Mucosa of rectum (tissue), 2 donors: ENCODE measurements around the gene KCNJ14.

Source experiments
- H3K27ac ChIP-seq, 2 donors: one replicate each; pipeline ENCODE4 v1.7.0; 2013; ENCODE audit warnings: inconsistent platforms in 2 of 2, low read depth in 2 of 2, low read length in 2 of 2
- H3K27me3 ChIP-seq, 2 donors: one replicate each; pipeline ENCODE4 v1.7.0; 2013; ENCODE audit warnings: low read length in 2 of 2; ENCODE audit not compliant: control insufficient read depth in 2 of 2, insufficient read depth in 2 of 2
- H3K36me3 ChIP-seq, 2 donors: one replicate each; pipeline ENCODE4 v1.7.0; 2013; ENCODE audit warnings: low read length in 2 of 2; ENCODE audit not compliant: control insufficient read depth in 2 of 2, insufficient read depth in 2 of 2
- H3K4me1 ChIP-seq, 2 donors: one replicate each; pipeline ENCODE4 v1.7.0; 2013; ENCODE audit warnings: low read length in 2 of 2, mild to moderate bottlenecking in 1 of 2; ENCODE audit not compliant: control insufficient read depth in 2 of 2, insufficient read depth in 2 of 2
- H3K4me3 ChIP-seq, 2 donors: one replicate each; pipeline ENCODE4 v1.7.0; 2013; ENCODE audit warnings: low read length in 2 of 2
- H3K9ac ChIP-seq, 2 donors: one replicate each; pipeline ENCODE4 v1.7.0; 2013; ENCODE audit warnings: low read length in 2 of 2, low read depth in 1 of 2, mild to moderate bottlenecking in 1 of 2
- H3K9me3 ChIP-seq, 2 donors: one replicate each; pipeline ENCODE4 v1.7.0; 2013; ENCODE audit warnings: low read length in 2 of 2; ENCODE audit not compliant: control insufficient read depth in 2 of 2
- donor health status: healthy.
- donor health status: Normal muscosa, but diverticular disease.

The KCNJ14 gene

DNA sequence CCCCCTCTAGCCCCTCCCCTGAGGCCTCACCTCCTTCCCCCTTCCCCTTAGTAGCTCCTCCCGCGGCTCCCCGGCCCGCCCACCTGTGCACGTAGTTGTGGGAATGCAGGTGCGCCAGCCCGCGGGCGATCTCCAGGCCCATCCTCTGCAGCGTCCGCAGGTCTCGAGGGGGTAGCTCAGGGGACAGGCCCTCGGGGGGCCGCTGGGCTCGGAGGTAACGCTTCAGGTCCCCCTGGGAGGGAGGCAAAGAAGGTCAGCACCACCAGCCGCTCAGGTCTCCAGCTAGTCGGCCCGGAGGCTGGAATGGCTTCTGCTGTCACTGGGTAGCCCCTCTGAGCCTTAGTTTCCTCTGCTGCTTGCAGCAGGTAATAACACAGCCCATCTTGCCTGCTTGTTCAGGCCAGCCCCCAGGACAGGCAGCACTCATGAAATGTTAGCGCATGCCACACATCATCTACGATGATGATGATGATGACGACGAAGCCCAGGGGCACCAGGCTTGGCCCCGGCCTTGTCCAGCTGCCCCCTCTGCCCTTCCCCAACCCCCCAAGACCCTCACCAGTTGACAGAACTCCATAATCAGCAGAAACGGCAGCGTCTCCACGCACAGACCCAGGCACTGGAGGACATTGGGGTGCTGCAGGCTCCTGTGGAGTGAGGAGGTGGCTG lies 47.1 kb downstream of the KCNJ14 start:
- H3K4me1 ChIP-seq, result peaks cover 0 to 3% of the 10 kb centered on the region in 2 donors
- H3K9ac ChIP-seq, result no peak overlapping the region
- peaks cover 4 to 24% of the 10 kb centered on the region in 2 donors for H3K27me3 ChIP-seq
- no peaks in the 10 kb centered on the region for H3K36me3 ChIP-seq
- H3K27ac ChIP-seq, result no peak overlapping the region
- no peaks in the 10 kb centered on the region for H3K9me3 ChIP-seq
- H3K4me3 ChIP-seq, result peak overlapping the region in 1 of 2 donors; percentile 22

DNA sequence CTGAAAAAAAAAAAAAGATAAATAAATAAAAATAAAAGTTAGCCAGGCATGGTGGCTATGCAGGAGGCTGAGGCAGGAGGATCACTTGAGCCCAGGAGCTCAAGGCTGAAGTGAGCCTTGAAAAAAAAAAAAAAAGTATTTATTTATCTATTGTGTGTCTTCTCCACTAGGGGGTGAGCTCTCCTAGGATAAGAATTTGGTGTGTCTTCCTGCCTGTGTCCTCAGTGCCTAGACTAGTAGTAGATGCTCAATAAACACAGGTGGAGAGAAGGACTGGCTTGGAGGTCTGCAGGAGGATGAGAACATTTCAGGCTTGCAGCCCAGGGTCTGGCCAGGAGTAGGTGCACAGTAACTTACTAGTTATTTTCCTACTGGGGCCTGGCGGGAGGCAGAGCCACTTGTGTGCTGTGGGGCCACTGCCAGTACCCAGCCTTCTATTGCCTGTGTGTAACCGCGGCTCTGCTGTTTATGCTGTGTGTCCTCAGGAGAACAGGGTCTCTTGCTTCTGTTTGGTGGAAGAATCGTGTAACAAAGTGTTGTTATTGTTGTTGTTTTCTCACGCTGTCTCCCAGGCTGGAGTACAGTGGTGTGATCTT lies 50.9 kb downstream of the KCNJ14 start:
- Histone ChIP-seq H3K4me1 (peaks cover 0 to 3% of the 10 kb centered on the region in 2 donors), H3K27ac (no peak overlapping the region), H3K9ac (no peak overlapping the region), H3K27me3 (peaks cover 6 to 29% of the 10 kb centered on the region in 2 donors), H3K36me3 (no peaks in the 10 kb centered on the region), H3K9me3 (no peaks in the 10 kb centered on the region), H3K4me3 (no peak overlapping the region)

DNA sequence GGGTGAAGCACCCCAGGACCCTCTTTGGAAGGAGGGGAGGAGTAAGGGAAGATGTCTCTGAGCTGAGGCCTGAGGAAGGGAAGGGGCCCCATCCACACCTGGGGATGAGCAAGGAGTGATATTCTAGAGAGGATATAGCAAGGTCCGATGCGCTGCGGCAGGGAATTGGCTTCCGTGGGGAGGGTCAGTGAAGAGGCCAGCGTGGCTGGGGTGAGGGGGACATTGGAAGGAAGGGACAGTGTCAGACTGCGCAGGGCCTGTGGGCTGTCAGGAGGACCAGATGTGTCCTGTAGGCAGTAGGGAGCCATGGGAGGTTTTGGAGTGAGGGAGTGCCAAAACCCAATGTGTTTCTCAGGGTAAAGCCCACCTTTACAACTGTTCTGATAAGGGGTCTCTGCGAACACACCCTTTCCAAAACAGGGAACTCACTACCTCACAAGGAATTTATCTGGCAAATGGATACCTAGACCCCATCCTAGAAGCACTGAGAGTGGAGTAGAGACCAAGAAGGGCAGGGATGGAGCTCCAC lies 52.6 kb downstream of the KCNJ14 start:
- no peak overlapping the region for H3K4me3 ChIP-seq
- H3K9me3 ChIP-seq, result no peaks in the 10 kb centered on the region
- H3K36me3 ChIP-seq, result no peaks in the 10 kb centered on the region
- H3K4me1 ChIP-seq, result peaks cover 0 to 4% of the 10 kb centered on the region in 2 donors
- no peak overlapping the region for H3K9ac ChIP-seq
- H3K27ac ChIP-seq, result no peak overlapping the region
- peaks cover 17 to 35% of the 10 kb centered on the region in 2 donors for H3K27me3 ChIP-seq

DNA sequence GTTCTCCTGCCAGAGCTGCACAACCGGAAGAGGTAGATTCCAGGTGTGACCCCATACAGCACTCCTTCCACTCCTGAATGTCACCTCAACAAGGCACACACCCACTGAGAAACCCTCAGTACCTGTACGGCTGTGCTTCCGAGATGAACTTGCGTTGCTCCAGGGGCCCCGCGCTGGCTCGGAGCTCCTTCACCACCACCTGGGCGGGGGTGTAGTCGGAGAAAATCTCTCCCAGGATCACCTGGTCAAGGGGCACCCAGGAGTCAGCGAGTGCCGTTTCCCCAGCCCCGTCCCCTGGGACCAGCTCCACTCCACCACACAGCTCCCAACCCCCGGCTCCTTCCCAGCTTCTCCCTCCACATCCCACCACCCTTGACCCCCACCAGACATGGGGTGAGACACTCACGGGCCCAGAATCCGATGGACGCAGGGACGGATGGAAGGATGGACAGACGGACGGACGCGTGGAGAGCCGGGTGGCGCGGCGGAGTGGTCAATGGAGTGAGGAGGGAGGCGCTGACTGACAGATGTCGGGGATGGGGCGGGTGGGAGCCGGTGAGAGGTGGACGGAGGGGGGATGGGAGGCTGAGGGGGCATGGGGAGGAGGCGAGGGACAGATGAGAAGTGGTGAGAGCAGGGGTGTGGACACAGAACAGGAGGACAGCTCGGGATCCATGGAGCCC lies 53.5 kb downstream of the KCNJ14 start:
- H3K4me3 ChIP-seq, result no peak overlapping the region
- H3K27me3 ChIP-seq, result peaks cover 21 to 40% of the 10 kb centered on the region in 2 donors

DNA sequence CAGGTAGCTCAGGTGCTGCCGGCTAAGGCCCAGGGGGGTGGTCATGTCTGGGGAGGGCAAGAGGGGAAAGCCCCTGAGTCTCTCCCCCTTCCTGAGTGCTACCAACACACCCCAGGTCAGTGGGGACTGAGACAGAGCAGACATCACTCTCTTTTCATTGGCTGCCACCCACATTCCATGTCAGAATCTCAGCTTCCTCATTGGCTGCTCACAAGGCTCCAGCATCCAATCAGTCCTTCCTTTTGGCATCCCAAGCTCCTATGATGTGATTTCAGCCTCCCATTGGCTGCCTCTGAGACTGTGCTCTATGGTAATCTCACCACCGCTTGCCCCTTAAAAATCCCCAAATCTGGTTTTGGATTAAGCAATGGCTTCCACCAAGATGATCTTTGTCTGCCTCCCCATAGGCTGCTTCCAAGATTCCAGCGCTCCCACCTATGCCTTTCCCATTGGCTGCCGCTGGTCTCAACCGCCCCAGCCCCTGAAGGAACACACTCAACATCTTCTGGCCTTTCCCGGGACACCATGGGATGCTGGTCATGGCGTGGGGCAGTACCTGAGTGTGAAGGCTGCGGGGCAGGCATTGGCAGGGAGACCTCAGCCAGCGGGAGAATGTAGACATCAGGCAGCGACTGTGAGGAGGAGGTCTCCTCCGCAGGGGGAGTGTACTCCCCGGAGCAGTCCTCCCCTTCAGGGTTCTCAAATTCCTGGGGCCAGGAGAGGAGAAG lies 54.3 kb downstream of the KCNJ14 start:
- no peak overlapping the region for H3K27ac ChIP-seq
- peaks cover 21 to 40% of the 10 kb centered on the region in 2 donors for H3K27me3 ChIP-seq
- H3K9ac ChIP-seq, result no peak overlapping the region
- H3K4me3 ChIP-seq, result no peak overlapping the region
- H3K4me1 ChIP-seq, result peaks cover 0 to 4% of the 10 kb centered on the region in 2 donors
- H3K9me3 ChIP-seq, result no peaks in the 10 kb centered on the region
- H3K36me3 ChIP-seq, result no peaks in the 10 kb centered on the region

More for the DNA sequence above, 53.5 kb downstream of the KCNJ14 start:
- no peaks in the 10 kb centered on the region for H3K9me3 ChIP-seq
- no peak overlapping the region for H3K27ac ChIP-seq
- H3K9ac ChIP-seq, result no peak overlapping the region
- peaks cover 0 to 4% of the 10 kb centered on the region in 2 donors for H3K4me1 ChIP-seq
- no peaks in the 10 kb centered on the region for H3K36me3 ChIP-seq

DNA sequence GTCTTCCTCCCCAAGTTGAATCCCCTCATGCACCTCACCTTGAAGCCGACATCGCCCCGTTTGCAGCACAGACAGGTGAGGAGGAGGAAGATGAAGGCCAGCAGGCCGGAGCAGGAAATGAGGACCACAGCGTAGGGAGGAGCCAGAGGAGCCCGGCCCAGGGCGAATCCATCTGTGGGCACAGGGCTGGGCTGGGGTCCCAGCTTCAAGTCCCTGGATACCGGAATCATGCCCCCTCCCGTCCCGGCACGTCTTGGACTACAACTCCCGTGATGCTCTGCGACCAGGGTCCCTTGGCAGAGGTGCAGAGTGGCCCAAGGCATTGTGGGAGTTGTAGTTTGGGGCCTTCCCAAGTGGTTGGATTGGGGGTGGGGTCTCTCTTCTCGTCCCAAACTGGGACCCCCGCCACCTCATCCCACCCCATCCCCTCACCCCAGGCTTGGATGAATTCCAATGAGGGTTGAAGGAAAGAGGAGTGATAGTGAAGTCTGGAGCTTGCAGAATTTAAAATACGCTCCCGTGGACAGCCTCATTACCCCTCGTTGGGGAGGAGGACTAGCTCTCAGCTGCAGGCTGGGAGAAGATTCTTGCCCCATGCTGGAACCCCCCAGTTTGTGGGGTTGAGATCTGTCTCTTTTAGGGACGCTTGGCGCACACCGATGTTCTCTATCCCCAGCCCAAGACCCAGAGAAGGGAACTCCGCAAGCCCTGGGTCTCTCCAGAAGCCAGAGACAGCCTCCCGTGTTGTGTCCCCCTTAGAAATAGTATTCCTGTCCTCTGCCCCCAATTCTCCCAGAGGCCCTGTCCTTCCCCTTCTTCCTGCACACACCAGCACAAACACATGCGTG lies 55.3 kb downstream of the KCNJ14 start:
- Histone ChIP-seq H3K27ac (no peak overlapping the region), H3K4me3 (peak overlapping the region in 1 of 2 donors; percentile 48), H3K4me1 (peaks cover 0 to 4% of the 10 kb centered on the region in 2 donors), H3K9me3 (no peaks in the 10 kb centered on the region), H3K36me3 (no peaks in the 10 kb centered on the region), H3K9ac (no peak overlapping the region), H3K27me3 (peaks cover 21 to 40% of the 10 kb centered on the region in 2 donors)

DNA sequence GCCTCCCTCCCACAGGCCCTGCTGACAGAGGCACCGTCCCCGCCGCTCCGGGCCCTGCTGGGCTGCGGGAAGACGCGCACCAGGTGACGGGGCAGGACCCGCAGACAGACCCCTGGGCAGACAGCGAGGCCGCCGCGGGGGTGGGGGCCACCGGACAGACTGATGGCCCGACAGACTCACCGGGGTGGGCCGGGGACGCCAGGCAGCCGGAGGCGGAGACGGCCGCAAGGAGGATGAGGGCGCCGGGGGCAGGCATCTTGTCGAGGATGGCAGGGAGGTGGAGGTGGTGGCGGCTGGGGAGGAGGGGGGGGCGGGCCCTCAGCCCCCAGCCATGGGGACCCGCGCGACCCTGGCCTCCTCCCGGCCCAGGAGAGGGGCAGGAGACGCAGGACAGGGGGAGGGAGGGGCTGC lies 56.0 kb downstream of the KCNJ14 start:
- H3K27me3 ChIP-seq, result peaks cover 21 to 42% of the 10 kb centered on the region in 2 donors
- H3K27ac ChIP-seq, result no peak overlapping the region
- H3K36me3 ChIP-seq, result no peaks in the 10 kb centered on the region
- no peaks in the 10 kb centered on the region for H3K9me3 ChIP-seq
- peaks cover 0 to 4% of the 10 kb centered on the region in 2 donors for H3K4me1 ChIP-seq
- no peak overlapping the region for H3K4me3 ChIP-seq
- no peak overlapping the region for H3K9ac ChIP-seq

DNA sequence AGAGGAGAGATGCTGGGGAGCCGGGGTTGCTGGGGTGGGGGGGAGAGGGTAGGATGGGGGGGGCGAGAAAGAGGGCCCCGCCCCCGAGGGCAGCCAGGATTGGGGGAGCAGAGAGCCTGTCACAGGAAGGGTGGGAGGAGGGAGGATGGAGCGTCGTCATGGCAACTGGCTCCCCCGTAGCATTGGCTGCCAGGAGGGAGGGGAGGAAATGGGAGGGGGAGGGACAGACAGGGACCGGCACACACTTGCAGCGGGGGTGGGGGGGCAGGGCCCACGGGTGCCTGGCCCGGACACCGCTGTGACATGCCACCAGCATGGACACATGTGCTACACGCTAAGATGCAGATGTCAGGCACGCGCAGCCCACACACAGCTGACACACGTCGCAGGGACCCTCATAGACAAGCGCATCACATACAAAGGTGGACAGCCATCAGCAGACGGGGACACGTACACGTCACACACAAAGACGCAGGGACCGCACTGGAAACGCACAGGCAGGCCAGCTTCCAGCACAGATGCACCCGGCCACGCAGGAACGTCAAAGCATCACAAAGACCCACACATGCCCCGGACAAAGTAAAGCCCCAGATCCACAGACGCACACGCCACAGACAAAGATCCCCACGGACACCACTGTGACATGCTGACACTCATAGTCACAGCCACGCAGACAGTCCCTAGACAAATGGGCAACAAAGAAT lies 56.6 kb downstream of the KCNJ14 start, which contains the start of gene LMTK3:
Gene LMTK3 (minus strand): TSS at position 36 of the 704 bp plus-strand sequence. CDS start 259 bp downstream, outside the sequence.
- no peaks in the 10 kb centered on the region for H3K36me3 ChIP-seq
- H3K4me1 ChIP-seq, result peaks cover 0 to 4% of the 10 kb centered on the region in 2 donors
- H3K9ac ChIP-seq, result no peak within 1 kb of the TSS
- peaks cover 21 to 43% of the 10 kb centered on the region in 2 donors for H3K27me3 ChIP-seq
- H3K9me3 ChIP-seq, result no peaks in the 10 kb centered on the region
- peak within 1 kb of the TSS in 1 of 2 donors; percentile 48 for H3K4me3 ChIP-seq
- no peak within 1 kb of the TSS for H3K27ac ChIP-seq
